WERI-Rb-1 (cell line): ENCODE data around the gene TUBGCP3.

Source experiments
- DNase-seq: peaks from one replicate; pipeline ENCODE4 v3.0.0-alpha.2; 2020
- H3K27ac ChIP-seq: fragments of 250-450 bp; sonication (Bioruptor Pico); 2 replicates; pipeline ENCODE4 v1.5.1; 2020; ENCODE audit warnings: mild to moderate bottlenecking, moderate library complexity
- H3K27me3 ChIP-seq: fragments of 250-450 bp; sonication (Bioruptor Pico); 2 replicates; pipeline ENCODE4 v1.5.1; 2021; ENCODE audit warnings: mild to moderate bottlenecking, low read depth, moderate library complexity; ENCODE audit not compliant: insufficient read depth, severe bottlenecking
- H3K36me3 ChIP-seq: fragments of 250-450 bp; sonication (Bioruptor Pico); 2 replicates; pipeline ENCODE4 v1.5.1; 2020; ENCODE audit warnings: mild to moderate bottlenecking, moderate library complexity
- H3K4me3 ChIP-seq: 2 replicates; pipeline ENCODE4 v1.5.1; 2011; ENCODE audit warnings: low read depth, mild to moderate bottlenecking, control low read depth, low read length
- H3K9me3 ChIP-seq: fragments of 250-450 bp; sonication (Bioruptor Pico); 2 replicates; pipeline ENCODE4 v1.5.1; 2021; ENCODE audit warnings: mild to moderate bottlenecking, moderate library complexity; ENCODE audit not compliant: severe bottlenecking
- CTCF ChIP-seq: IDR thresholded peaks from 2 replicates; pipeline ENCODE4 v1.5.1; 2011; ENCODE audit warnings: low read depth, mild to moderate bottlenecking, control low read depth, inconsistent platforms, low read length

The TUBGCP3 gene

GRCh38 chr13:112450118-112450903 lies 137.6 kb downstream of the TUBGCP3 start:
- no peak for DNase-seq
- H3K36me3 ChIP-seq = no peaks in the 10 kb centered on the region
- TF ChIP-seq CTCF = no peak
- peaks cover 96% of the 10 kb centered on the region for H3K27me3 ChIP-seq
- H3K9me3 ChIP-seq = no peaks in the 10 kb centered on the region
- H3K4me3 ChIP-seq = no peak overlapping the region
- H3K27ac ChIP-seq = no peak overlapping the region

- no peaks in the 10 kb centered on the region for H3K9me3 ChIP-seq
- no peak for DNase-seq
- TF ChIP-seq CTCF = no peak
- peaks cover 96% of the 10 kb centered on the region for H3K27me3 ChIP-seq
- no peak overlapping the region for H3K4me3 ChIP-seq
- no peaks in the 10 kb centered on the region for H3K36me3 ChIP-seq
- no peak overlapping the region for H3K27ac ChIP-seq
These were observed 138.4 kb downstream of the TUBGCP3 start for GRCh38 chr13:112449545-112449930.

GRCh38 chr13:112448621-112449544 lies 139.1 kb downstream of the TUBGCP3 start:
- DNase-seq = no peak
- no peaks in the 10 kb centered on the region for H3K36me3 ChIP-seq
- peaks cover 96% of the 10 kb centered on the region for H3K27me3 ChIP-seq
- H3K4me3 ChIP-seq = no peak overlapping the region
- H3K27ac ChIP-seq = no peak overlapping the region
- no peaks in the 10 kb centered on the region for H3K9me3 ChIP-seq
- no peak for TF ChIP-seq CTCF

GRCh38 chr13:112447761-112448603 lies 140.0 kb downstream of the TUBGCP3 start:
- Histone ChIP-seq H3K27ac (no peak overlapping the region), H3K36me3 (no peaks in the 10 kb centered on the region), H3K9me3 (no peaks in the 10 kb centered on the region), H3K27me3 (peaks cover 96% of the 10 kb centered on the region), H3K4me3 (no peak overlapping the region)
- TF ChIP-seq CTCF = no peak
- no peak for DNase-seq

GRCh38 chr13:112447306-112447705 lies 140.6 kb downstream of the TUBGCP3 start:
- H3K27me3 ChIP-seq = peaks cover 96% of the 10 kb centered on the region
- no peak for DNase-seq
- no peaks in the 10 kb centered on the region for H3K9me3 ChIP-seq
- no peak overlapping the region for H3K27ac ChIP-seq
- H3K36me3 ChIP-seq = no peaks in the 10 kb centered on the region
- H3K4me3 ChIP-seq = no peak overlapping the region
- TF ChIP-seq CTCF = no peak
